Gastroesophageal sphincter (tissue), 4 donors: ENCODE results near the gene AFF3. TPM values are rescaled to one million over a fixed set of nuclear protein-coding genes. Genes with fewer than 3 reads are reported as not detected.

ENCODE experiments used
- ATAC-seq: fragments of 150-250 bp; one replicate; pipeline ENCODE4 v1.9.1; 2016; ENCODE audit warnings: mild to moderate bottlenecking, moderate library complexity
- H3K27ac ChIP-seq, 4 donors: fragments of 200-600 bp; sonication (generic) in 3 of 4; 1 replicate in 3 of 4; 2 replicates in 1 of 4; pipeline ENCODE4 v1.5.1; 2016 to 2019
- H3K27me3 ChIP-seq: fragments of 200-600 bp; sonication (generic); one replicate; pipeline ENCODE4 v1.5.1; 2019
- H3K36me3 ChIP-seq, 2 donors: fragments of 200-600 bp; sonication (generic); one replicate each; pipeline ENCODE4 v1.5.1; 2019; ENCODE audit warnings: control low read depth in 1 of 2
- H3K4me1 ChIP-seq, 3 donors: fragments of 200-600 bp; sonication (generic); 1 replicate in 2 of 3; 2 replicates in 1 of 3; pipeline ENCODE4 v1.5.1; 2016 to 2019; ENCODE audit warnings: control low read depth in 2 of 3
- H3K4me3 ChIP-seq, 2 donors: fragments of 200-600 bp; sonication (generic); one replicate each; pipeline ENCODE4 v1.5.1; 2019; ENCODE audit warnings: mild to moderate bottlenecking in 1 of 2, moderate library complexity in 1 of 2
- H3K9me3 ChIP-seq, 3 donors: fragments of 200-600 bp; sonication (generic); one replicate each; pipeline ENCODE4 v1.5.1; 2017 to 2019; ENCODE audit warnings: control low read depth in 2 of 3
- EP300 ChIP-seq: sonication (generic); formaldehyde crosslinking; IDR thresholded peaks from one replicate; pipeline ENCODE4 v1.6.1; 2017; ENCODE audit warnings: antibody characterized with exemption, mild to moderate bottlenecking
- POLR2A ChIP-seq, 2 donors: fragments of 450-650 bp; IDR thresholded peaks; one replicate each; pipeline ENCODE4 v1.6.1; 2017; ENCODE audit warnings: antibody characterized with exemption in 2 of 2, mild to moderate bottlenecking in 2 of 2, moderate library complexity in 1 of 2
- POLR2AphosphoS5 ChIP-seq: sonication (generic); formaldehyde crosslinking; IDR thresholded peaks from one replicate; pipeline ENCODE4 v1.6.1; 2017; ENCODE audit warnings: antibody characterized with exemption
- WGBS, 2 donors: methylation state at CpG; one replicate each; pipeline ENCODE4 v1.1.5; 2018; ENCODE audit warnings: low coverage in 1 of 2; 5-methylcytosine and 5-hydroxymethylcytosine counted together
- total RNA-seq, 4 donors: library from RNA; depleted of rRNA; stranded (reverse); fragments of >200 nt; gene quantifications; one replicate each; pipeline ENCODE4 v1.1.0, GENCODE V29; 2016
- TF ChIP-seq, protein P1 (sequence below), 4 experiments: fragments of 200-600 bp in 2 of 4; fragments of 450-650 bp in 2 of 4; sonication (generic) in 1 of 4; IDR thresholded peaks; one replicate each; pipeline ENCODE4 v1.5.1; 2017 to 2019; ENCODE audit warnings: antibody characterized with exemption in 4 of 4, mild to moderate bottlenecking in 2 of 4, moderate library complexity in 2 of 4

Gene AFF3
- total RNA-seq, 4 donors from 2014 or later: 15.4 to 74.8 (median 37.7) TPM

DNA sequence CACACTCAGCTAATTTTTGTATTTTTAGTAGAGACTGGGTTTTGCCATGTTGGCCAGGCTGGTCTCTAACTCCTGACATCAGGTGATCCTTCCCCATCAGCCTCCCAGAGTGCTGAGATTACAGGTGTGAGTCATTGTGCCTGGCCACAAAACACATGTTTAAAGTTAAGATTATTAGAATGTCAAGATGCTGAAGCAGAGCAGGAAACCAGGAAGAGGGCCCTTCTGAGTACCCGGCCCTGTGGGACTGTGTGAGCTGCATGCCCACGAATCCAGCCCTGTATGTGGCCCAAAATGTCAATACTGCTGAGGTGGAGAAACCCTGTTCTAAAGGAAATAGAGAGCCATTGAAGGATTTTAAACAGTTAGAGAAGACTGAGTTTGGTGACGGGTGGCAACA lies 621.6 kb downstream of the AFF3 start:
- no peak overlapping the region for H3K27ac ChIP-seq
- TF ChIP-seq EP300: no peak
- no peak for TF ChIP-seq POLR2AphosphoS5
- TF ChIP-seq, protein P1, sequence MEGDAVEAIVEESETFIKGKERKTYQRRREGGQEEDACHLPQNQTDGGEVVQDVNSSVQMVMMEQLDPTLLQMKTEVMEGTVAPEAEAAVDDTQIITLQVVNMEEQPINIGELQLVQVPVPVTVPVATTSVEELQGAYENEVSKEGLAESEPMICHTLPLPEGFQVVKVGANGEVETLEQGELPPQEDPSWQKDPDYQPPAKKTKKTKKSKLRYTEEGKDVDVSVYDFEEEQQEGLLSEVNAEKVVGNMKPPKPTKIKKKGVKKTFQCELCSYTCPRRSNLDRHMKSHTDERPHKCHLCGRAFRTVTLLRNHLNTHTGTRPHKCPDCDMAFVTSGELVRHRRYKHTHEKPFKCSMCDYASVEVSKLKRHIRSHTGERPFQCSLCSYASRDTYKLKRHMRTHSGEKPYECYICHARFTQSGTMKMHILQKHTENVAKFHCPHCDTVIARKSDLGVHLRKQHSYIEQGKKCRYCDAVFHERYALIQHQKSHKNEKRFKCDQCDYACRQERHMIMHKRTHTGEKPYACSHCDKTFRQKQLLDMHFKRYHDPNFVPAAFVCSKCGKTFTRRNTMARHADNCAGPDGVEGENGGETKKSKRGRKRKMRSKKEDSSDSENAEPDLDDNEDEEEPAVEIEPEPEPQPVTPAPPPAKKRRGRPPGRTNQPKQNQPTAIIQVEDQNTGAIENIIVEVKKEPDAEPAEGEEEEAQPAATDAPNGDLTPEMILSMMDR (IDR thresholded peaks at IDR 0.05): no peak
- no peak for TF ChIP-seq POLR2A (IDR thresholded peaks at IDR 0.05)
- H3K4me1 ChIP-seq: no peaks in the 10 kb centered on the region
- no peaks in the 10 kb centered on the region for H3K9me3 ChIP-seq
- H3K36me3 ChIP-seq: no peaks in the 10 kb centered on the region
- no peak for ATAC-seq
- H3K4me3 ChIP-seq: no peak overlapping the region
- H3K27me3 ChIP-seq: no peaks in the 10 kb centered on the region
- 84 to 87% methylated on average over 2 of the region's 3 CpGs for WGBS, 2 donors

- no peak for ATAC-seq
- no peak for TF ChIP-seq POLR2A (IDR thresholded peaks at IDR 0.05)
- TF ChIP-seq EP300: no peak
- TF ChIP-seq, protein P1 (IDR thresholded peaks at IDR 0.05): no peak
- TF ChIP-seq POLR2AphosphoS5: no peak
- H3K27me3 ChIP-seq: no peaks in the 10 kb centered on the region
- 80 to 93% methylated on average over 1 to 3 of the region's 4 CpGs for WGBS, 2 donors
- H3K4me1 ChIP-seq: peaks cover 0 to 2% (median 0%) of the 10 kb centered on the region in 3 donors
- H3K9me3 ChIP-seq: no peaks in the 10 kb centered on the region
- no peaks in the 10 kb centered on the region for H3K36me3 ChIP-seq
- no peak overlapping the region for H3K27ac ChIP-seq
- H3K4me3 ChIP-seq: no peak overlapping the region
Observed at GRCh38 chr2:99520195-99520594, 622.2 kb downstream of the AFF3 start.

DNA sequence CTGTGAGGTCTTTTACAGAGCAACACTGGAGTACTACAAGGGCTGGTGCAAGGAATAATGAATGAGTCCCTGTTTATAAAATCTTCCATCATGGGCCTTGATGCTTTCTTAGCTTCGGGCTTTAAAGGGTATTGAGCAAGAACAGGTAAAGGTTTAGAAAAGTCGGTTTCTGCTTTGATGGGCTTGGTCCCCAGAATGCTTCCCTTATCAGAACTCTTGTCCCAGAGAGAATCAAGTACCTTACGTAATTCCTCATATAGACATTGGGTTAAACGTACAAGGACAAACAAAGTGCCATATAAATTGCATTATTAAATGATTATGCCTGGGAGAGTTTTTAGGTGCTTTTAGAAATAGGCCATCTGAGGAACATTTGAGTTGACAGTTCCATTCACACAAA lies 628.0 kb downstream of the AFF3 start:
- Histone ChIP-seq H3K27ac (peak overlapping the region in 2 of 4 donors; percentile 31 to 39), H3K27me3 (no peaks in the 10 kb centered on the region), H3K9me3 (no peaks in the 10 kb centered on the region), H3K4me3 (no peak overlapping the region), H3K4me1 (peaks cover 0 to 27% (median 5%) of the 10 kb centered on the region in 3 donors), H3K36me3 (no peaks in the 10 kb centered on the region)
- 57 to 100% methylated on average over 1 to 4 of the region's 4 CpGs for WGBS, 2 donors
- no peak for ATAC-seq
- TF ChIP-seq POLR2AphosphoS5 (no peak), EP300 (no peak), POLR2A (IDR thresholded peaks at IDR 0.05) (no peak)
- TF ChIP-seq, protein P1 (IDR thresholded peaks at IDR 0.05): no peak

DNA sequence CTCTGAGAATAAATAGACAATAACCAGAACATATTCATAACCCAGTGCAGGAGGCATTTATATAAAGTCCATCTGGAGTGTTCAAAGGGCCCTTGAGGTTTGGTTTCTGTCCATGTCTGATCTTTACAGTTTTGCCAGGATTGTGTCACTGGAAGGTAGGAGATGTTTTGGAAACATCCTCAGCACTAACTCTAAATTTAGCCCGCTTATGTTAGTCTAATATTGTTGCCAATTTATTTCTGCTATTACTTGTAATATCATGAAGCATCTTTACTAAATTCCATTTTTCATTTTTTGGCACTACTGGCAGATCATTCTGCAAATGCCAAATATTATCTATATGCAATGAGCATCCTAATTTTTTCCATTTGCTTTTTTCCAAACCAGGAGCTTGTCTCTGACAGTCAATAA lies 630.2 kb downstream of the AFF3 start:
- ATAC-seq: peak; percentile 59
- Histone ChIP-seq H3K27me3 (no peaks in the 10 kb centered on the region), H3K36me3 (no peaks in the 10 kb centered on the region), H3K4me3 (no peak overlapping the region), H3K27ac (peak overlapping the region; percentile 12 to 75 (median 52)), H3K9me3 (no peaks in the 10 kb centered on the region), H3K4me1 (peaks cover 0 to 35% (median 5%) of the 10 kb centered on the region in 3 donors)
- TF ChIP-seq, protein P1 (IDR thresholded peaks at IDR 0.05): no peak
- TF ChIP-seq POLR2AphosphoS5: peak; percentile 68
- 0 to 21% methylated on average over 1 of the region's 1 CpG for WGBS, 2 donors

DNA sequence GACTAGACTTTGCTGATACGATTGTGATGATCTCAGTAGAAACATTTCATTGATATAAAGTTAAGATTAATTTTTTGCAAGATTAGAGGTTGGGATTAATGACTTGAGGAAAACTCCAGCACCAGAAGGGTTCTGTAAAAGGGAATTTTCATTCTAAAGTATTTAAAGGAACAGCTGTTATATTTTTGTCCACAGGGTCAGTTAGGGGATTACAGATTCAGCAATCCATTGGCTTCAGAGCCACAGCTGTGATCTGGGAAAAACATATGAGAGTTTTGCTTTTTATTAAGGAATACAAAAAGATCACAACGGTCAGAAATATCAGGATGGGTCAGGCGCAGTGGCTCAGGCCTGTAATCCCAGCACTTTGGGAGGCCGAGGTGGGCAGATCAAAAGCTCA lies 633.0 kb downstream of the AFF3 start:
- Histone ChIP-seq H3K36me3 (no peaks in the 10 kb centered on the region), H3K4me1 (peaks cover 0 to 25% (median 5%) of the 10 kb centered on the region in 3 donors), H3K27ac (no peak overlapping the region), H3K9me3 (no peaks in the 10 kb centered on the region), H3K4me3 (no peak overlapping the region), H3K27me3 (no peaks in the 10 kb centered on the region)
- no peak for ATAC-seq
- TF ChIP-seq POLR2A (IDR thresholded peaks at IDR 0.05): no peak
- no peak for TF ChIP-seq POLR2AphosphoS5
- WGBS, 2 donors: 58 to 60% methylated on average over 1 to 4 of the region's 4 CpGs
